ENCODE measurements around the gene ADAM10.

The ADAM10 gene

DNA sequence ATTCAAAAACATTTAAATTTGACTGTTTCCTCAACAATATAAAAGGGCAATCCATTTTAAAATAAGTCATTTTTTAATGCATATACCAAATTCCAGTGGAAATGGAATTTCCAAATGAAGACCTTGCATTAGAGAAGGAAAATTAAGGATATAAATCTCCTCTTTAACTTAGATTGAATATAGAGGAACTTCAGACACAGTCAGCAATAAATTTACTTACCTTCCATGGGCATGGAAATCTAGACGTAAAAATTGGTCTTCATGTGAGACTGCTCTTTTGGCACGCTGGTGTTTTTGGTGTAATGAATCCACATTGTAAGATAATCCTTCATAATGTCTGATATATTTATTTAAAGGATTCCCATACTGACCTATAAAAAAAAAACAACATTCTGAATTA, 32.1 kb downstream of the ADAM10 start:
- no peak for DNase-seq (ENCODE audit: low read depth in 4 of 4, low spot score in 1 of 4)

DNA sequence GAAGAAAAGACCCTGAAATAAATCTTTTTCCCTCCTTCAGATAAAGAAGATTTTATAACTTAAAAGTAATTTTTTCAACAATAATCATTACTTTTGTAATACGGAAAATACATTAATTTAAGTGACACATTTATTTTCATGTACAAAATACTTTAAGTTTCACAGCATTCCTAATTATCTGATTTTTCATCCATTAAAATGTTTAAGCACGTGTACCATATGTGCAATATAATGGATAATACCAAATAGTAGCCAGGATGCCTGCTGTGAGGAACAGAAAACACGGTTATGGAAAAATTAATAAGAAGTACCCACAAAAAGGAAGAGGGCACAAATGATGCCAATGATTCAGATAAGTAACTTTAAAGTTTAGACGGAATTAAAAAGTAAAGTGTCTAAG, 33.5 kb downstream of the ADAM10 start:
- no peak for DNase-seq (ENCODE audit: low read depth in 4 of 4, low spot score in 1 of 4)

- no peak for DNase-seq (ENCODE audit: low read depth in 4 of 4, low spot score in 1 of 4)
Observed at GRCh38 chr15:58715266-58715917, 34.1 kb downstream of the ADAM10 start.

DNA sequence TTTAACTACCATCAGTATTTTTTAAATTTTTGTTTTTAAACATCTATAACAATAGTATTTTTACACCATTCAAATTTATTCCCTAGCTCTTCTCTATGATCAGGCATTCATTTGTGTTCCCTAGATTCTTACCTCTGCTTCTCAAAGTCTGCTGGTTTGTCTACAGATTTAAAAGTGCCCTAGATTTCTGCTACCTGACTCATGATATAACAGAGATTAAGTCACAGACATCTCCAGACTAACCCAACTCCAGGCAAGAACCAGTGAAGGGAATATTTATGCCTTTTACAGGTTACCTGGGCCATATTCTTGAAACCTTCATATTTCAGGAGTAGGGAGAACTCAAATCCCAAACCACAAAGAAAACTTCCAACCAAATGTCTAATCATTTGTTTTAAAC, 38.8 kb downstream of the ADAM10 start:
- DNase-seq (ENCODE audit: low read depth in 4 of 4, low spot score in 1 of 4) = no peak

DNA sequence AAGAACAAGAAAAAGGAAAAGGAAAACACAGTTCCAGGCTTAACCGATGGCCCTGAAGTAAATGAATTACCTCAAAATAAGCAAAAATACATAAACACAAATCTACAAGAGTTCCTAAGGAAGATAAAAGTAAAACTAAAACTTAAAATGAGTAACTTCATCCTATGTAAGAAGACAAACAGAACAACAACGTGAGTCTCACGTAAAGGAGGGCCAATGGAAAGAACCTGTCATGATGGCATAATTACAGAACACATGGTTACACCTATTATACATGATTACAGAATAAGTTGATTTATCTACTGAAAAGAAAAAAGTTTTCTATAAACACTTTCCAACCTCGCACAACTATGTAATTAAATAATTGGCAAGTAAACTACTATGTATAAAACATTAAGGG, 42.1 kb downstream of the ADAM10 start:
- no peak for DNase-seq (ENCODE audit: low read depth in 4 of 4, low spot score in 1 of 4)

- no peak for DNase-seq (ENCODE audit: low read depth in 4 of 4, low spot score in 1 of 4)
Observed at GRCh38 chr15:58705105-58705504, 44.4 kb downstream of the ADAM10 start.

DNA sequence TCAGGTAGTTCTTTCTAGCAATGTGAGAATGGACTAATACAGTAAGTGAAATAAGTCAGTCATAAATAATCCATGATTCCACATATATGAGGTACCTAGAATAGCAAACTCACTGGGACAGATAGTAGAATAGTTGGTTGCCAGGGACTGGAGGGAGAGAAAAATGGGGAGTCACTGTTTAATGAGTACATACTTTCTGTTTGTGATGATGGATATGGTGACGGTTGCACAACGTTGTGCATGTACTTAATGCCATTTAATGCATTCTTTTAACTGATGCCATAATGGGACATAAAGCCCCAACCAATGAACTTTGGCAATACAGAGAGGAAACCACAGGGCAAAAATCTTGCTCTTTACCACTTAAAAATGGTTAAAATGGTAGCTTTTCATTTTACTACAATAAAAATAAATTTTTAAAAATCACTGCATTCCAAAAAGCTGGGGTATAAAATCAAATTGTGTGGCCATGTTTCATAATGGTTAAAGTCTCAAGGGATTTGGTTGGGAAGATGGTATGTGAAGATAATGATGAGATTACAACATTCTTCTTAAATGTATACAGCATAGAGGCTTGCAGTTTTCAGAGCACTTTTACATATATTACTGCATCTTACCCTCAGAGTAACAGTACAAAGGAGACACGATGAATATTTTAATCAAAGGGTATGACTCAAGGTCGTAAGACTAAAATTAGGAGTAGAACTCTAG, 45.2 kb downstream of the ADAM10 start:
- no peak for DNase-seq (ENCODE audit: low read depth in 4 of 4, low spot score in 1 of 4)

DNA sequence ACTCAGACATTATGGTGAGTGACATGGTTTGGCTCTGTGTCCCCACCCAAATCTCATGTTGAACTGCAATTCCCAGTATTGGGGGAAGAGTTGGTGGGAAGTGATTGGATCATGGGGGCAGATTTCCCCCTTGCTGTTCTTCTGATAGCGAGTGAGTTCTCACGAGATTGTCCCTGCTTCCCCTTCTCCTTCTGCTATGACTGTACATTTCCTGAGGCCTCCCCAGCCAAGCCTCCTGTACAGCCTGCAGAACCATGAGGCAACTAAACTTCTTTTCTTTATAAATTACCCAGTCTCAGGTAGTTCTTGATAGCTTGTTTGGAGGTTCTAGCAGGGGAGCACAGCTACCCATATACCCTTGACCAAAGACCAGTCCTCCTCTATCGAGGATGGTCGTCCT, 45.9 kb downstream of the ADAM10 start:
- DNase-seq (ENCODE audit: low read depth in 4 of 4, low spot score in 1 of 4) = no peak

- DNase-seq (ENCODE audit: low read depth in 4 of 4, low spot score in 1 of 4) = no peak
Observed at GRCh38 chr15:58702233-58702632, 47.3 kb downstream of the ADAM10 start.

DNA sequence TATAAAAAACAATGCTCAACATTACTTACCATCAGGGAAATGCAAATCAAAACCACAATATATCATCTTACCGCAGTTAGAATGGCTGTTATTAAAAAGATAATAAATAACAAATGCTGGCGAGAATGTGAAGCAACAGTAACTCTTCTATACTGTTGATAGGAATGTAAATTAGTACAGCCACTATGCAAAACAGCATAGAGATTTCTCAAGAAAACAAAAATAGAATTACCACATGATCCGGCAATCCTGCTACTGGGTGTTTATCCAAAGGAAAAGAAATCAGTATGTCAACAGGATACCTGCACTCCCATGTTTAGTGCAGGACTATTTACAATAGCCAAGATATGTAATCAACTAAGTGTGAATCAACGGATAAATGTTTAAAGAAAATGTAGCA, 48.1 kb downstream of the ADAM10 start:
- DNase-seq (ENCODE audit: low read depth in 4 of 4, low spot score in 1 of 4) = no peak

GRCh38 chr15:58699769-58700168, 49.7 kb downstream of the ADAM10 start:
- no peak for DNase-seq (ENCODE audit: low read depth in 4 of 4, low spot score in 1 of 4)

GRCh38 chr15:58698887-58699641, 50.4 kb downstream of the ADAM10 start:
- DNase-seq (ENCODE audit: low read depth in 4 of 4, low spot score in 1 of 4) = no peak

DNA sequence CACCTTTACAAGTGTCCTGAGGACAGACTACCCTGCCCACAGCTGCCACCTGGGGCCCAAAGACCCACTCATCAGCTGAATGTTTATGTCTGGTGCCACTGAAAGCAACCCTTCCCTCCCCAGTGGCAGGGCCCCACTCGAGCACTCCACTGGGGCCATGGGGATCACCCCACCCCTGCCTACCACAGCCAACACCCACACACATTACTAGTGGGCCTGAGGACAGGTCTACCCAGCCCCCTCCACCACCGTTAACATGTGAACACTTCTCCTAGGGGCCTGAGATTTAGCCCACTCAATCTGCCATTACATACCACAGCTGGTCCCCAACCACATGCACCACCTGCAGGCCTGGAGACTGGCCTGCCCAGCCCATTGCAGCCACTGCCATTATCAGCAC, 52.3 kb downstream of the ADAM10 start:
- DNase-seq (ENCODE audit: low read depth in 4 of 4, low spot score in 1 of 4) = no peak

- no peak for DNase-seq (ENCODE audit: low read depth in 4 of 4, low spot score in 1 of 4)
Observed at GRCh38 chr15:58696738-58697137, 52.8 kb downstream of the ADAM10 start.

- no peak for DNase-seq (ENCODE audit: low read depth in 4 of 4, low spot score in 1 of 4)
Observed at GRCh38 chr15:58694641-58695398, 54.7 kb downstream of the ADAM10 start.

DNA sequence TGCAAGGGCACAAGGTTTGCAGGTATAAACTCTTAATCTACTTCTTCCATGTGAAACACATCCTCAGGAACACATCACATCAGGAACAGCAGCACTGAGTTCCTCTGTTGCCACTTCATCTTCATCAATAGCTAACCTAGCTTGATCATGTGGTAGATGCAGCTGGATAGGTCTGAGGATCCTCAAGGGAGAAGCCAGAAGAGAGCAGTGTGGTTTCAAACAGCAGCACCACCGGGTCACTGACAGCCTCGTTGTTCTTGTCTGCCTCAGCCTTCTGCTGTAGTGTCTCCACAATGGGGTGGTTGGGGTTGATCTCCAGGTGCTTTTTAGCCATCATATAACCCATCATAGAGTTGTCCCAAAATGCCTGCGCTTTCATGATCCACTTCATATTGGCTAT, 58.8 kb downstream of the ADAM10 start:
- no peak for DNase-seq (ENCODE audit: low read depth in 4 of 4, low spot score in 1 of 4)

GRCh38 chr15:58689646-58690045, 59.9 kb downstream of the ADAM10 start:
- no peak for DNase-seq (ENCODE audit: low read depth in 4 of 4, low spot score in 1 of 4)

DNA sequence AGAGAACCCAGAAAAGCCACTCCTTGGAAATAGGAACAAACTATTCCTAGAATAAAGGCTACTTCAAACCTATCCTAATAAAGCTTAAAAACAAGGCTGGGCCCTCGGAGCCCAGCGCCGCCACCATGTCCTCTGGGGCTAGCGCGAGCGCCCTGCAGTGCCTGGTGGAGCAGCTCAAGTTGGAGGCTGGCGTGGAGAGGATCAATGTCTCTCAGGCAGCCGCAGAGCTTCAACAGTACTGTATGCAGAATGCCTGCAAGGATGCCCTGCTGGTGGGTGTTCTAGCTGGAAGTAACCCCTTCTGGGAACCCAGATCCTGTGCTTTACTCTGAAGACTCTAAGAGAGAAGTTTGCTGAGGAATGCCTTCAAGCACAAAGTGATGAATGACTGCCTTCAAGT, 63.2 kb downstream of the ADAM10 start:
- no peak for DNase-seq (ENCODE audit: low read depth in 4 of 4, low spot score in 1 of 4)

- DNase-seq (ENCODE audit: low read depth in 4 of 4, low spot score in 1 of 4) = no peak
Observed at GRCh38 chr15:58684751-58685150, 64.8 kb downstream of the ADAM10 start.

- DNase-seq (ENCODE audit: low read depth in 4 of 4, low spot score in 1 of 4) = no peak
Observed at GRCh38 chr15:58684036-58684710, 65.3 kb downstream of the ADAM10 start.

DNA sequence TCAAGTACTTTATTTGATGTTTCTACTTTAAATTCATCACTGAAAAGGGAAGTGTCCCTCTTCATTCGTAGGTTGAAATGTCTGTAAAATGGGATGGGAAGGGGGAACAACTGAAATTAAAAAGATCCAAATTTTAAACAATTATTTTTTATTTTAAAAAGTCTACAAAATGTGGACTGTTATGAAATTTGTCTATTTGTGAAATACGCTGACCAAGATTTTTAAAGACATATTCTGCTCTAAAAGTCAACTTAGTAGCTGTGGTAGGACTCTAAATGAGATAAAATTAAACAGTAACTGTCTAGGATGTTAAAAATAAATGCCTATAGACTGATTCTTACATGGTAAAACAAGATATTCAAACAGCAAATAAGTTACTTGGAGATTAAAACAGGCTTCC, 67.3 kb downstream of the ADAM10 start:
- no peak for DNase-seq (ENCODE audit: low read depth in 4 of 4, low spot score in 1 of 4)
